ENCODE data around the gene COPG2. TPM values are rescaled to one million over a fixed set of nuclear protein-coding genes. Genes with fewer than 3 reads are reported as not detected.

COPG2 gene
- total and polyA plus RNA-seq, 2 donors (not counting 3 experiments of a cell fraction or from before 2014, with no cell fraction given): 9.4 to 11.6 TPM

DNA sequence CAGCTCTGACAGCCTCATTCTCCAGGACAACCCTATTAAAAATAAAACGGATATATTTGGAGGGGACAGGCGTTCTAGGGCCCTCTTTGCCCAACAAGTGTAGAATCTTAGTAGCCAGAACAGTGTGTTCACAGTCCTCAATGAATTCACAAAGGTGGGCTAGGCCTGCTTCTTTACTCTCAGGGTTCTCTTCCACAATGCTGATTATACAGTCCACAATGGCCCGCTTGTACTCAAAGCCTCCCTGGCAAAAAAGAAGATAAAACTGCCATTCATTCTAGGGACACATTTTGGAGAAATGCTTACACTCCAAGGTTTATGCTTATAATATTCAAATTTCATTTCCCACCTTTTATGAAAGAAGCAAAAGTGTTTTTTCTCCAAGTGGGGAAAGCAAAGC lies 114.1 kb downstream of the COPG2 start:
- dilution Hi-C loops (cut with MboI; ENCODE audit: extremely low pct_ligation_motif_present, low sequenced_read_pairs) (no loop called here), intact Hi-C loops (cut with micrococcal nuclease) (no loop called here)
- Histone ChIP-seq H3K27ac (ENCODE audit: insufficient read depth, low read depth, low read length) (no peak overlapping the region), H3K4me1 (ENCODE audit: control insufficient read depth, extremely low read depth, insufficient read depth, low read length) (no peaks in the 10 kb centered on the region), H3K36me3 (ENCODE audit: control insufficient read depth in 2 of 2, extremely low read depth in 1 of 2, insufficient read depth in 2 of 2, low read length in 2 of 2) (no peaks in the 10 kb centered on the region), H3K9me3 (replicated peaks; ENCODE audit: control insufficient read depth, insufficient read depth, low read length) (no peaks in the 10 kb centered on the region), H3K4me2 (ENCODE audit: insufficient read depth, low read length) (no peak overlapping the region), H3K79me2 (ENCODE audit: control insufficient read depth, insufficient read depth, low read length) (no peaks in the 10 kb centered on the region), H3K9ac (replicated peaks; ENCODE audit: extremely low read depth, insufficient read depth, low read length) (no peak overlapping the region), H4K20me1 (replicated peaks; ENCODE audit: control insufficient read depth, extremely low read depth, insufficient read depth, low read length) (no peaks in the 10 kb centered on the region), H3K9me1 (replicated peaks; ENCODE audit: control insufficient read depth, extremely low read depth, insufficient read depth, low read length) (no peaks in the 10 kb centered on the region), H3K4me3 (replicated peaks in 1 of 3; ENCODE audit: insufficient read depth in 1 of 3, low read depth in 1 of 3, low read length in 3 of 3) (no peak overlapping the region), H2AFZ (ENCODE audit: low read depth, low read length) (no peak overlapping the region), H3K27me3 (ENCODE audit: control insufficient read depth in 2 of 2, insufficient read depth in 2 of 2, low read length in 2 of 2) (no peaks in the 10 kb centered on the region)
- ChIA-PET POLR2A (no interaction called here), CTCF (no interaction called here)
- TF ChIP-seq, protein P1, sequence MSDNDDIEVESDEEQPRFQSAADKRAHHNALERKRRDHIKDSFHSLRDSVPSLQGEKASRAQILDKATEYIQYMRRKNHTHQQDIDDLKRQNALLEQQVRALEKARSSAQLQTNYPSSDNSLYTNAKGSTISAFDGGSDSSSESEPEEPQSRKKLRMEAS (IDR thresholded peaks at IDR 0.05; ENCODE audit: insufficient read depth, insufficient read length): no peak
- TF ChIP-seq FOS (IDR thresholded peaks at IDR 0.05; ENCODE audit: borderline replicate concordance, insufficient read depth, low read length) (no peak), GATA2 (IDR thresholded peaks at IDR 0.05; ENCODE audit: insufficient read depth, insufficient read length, low read depth, low read length) (no peak), POLR2A (IDR thresholded peaks at IDR 0.05; ENCODE audit: low read depth, low read length) (no peak), MYC (IDR thresholded peaks at IDR 0.05; ENCODE audit: low read depth, low read length) (no peak), EZH2 (IDR thresholded peaks at IDR 0.05; ENCODE audit: borderline replicate concordance, low read depth, low read length, severe bottlenecking) (no peak), POLR2AphosphoS5 (IDR thresholded peaks at IDR 0.05; ENCODE audit: insufficient read depth, low read depth, low read length) (no peak), JUN (IDR thresholded peaks at IDR 0.05; ENCODE audit: borderline replicate concordance, insufficient read depth, insufficient read length, low read depth) (no peak), CTCF (IDR thresholded peaks at IDR 0.05; ENCODE audit: extremely low read depth in 1 of 2, insufficient read depth in 1 of 2, low read depth in 1 of 2, low read length in 2 of 2) (no peak)
- no TSS peak for BruUV-seq (replicated peaks)
- DNase-seq (ENCODE audit: low read depth, low spot score) (no peak), FAIRE-seq (no peak)
